Measurements from ENCODE around the gene CLEC18B.
"Not testable (repeated sequence)": the region's sequence is repeated elsewhere in the genome, so short reads cannot be mapped to it uniquely, and the experiment has no call there.

Gene CLEC18B

DNA sequence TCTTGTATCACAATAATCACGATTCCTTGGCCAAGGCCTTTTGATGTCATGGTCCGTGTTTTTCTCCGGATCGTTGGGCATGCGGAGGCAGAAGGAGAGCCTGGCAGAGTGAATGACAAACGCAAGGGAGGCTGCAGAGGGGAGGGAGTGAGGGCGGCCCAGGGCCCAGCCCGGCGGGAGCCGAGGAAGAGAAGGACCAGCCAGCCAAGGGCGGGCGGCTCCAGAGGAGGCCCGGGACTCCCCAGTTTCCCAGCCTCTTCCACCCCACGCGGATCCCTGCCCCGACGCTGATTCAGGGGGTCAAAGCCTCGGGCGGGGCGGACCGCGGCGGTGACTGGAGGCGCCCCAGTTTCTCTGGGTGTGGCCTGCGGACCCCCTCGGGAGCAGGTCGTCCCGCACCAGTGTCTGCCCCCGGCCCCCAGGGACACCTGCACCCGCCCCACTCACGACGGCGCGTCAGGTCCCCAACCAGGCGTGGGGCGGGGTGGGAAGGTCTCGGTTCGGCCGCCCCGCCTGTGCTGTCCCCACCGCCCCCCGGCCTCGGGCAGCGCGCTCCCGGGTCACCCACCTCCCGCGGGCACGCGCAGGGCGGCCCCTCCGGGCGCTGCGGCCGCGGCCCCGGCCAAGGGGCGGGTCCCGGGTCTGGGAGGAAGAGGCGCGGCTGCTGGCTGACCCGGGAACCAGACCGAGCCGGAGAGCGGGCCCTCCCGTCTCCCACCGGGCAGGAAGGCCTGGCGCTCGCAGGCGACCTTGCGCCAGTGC, 14.5 kb downstream of the CLEC18B start:
- DNase-seq: not testable (repeated sequence)

DNA sequence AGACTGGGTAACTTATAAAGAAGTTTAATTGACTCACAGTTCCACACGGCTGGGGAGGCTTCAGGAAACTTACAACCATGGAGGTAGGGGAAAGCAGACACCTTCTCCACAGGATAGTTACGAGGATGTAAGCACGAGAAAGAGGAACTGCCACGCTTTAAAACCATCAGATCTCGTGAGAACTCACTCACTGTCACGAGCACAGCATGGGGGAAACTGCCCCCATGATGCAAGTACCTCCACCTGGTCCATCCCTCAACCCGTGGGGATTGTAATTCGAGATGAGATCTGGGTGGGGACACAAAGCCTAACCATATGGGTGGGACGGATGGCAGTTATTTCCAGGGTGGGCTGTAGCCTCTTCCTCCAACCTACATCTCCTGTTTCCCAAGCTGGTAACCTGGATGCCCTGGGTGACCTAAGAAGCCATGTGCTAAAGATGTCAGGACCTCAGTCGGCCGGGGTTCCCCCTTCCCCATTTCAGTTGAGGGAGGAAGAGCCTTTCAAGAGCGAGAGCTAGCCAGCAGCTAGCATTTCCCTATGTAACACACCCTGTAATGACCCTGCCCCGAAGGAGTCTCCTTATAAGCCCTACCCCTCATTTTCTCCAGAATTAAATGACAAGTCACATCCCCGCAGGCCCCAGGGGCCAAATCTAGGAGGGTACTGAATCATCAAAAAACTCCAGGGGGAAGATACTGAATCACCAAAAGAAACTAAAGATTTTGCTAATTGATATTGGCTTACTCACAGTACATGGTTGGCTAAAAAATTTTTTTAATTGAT, 16.9 kb downstream of the CLEC18B start:
- not testable (repeated sequence) for DNase-seq

DNA sequence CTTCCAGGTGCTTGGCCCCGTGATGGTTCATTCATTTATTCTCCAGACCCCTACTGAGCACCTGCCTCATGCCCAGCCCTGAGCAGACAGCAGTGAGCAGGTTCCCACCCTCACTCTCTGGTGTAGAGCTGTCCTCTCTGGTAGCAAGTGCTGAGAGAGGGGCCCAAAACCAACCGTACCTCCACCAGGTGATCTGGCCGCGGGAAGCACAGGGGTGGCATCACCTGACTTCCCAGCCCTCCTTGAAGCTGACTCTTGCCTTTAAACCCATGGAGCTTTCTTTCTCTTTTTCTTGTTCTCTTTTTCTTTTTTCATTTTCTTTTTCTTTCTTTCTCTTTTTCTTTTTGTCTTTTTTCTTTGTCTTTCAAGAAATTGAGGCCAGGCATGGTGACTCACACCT, 21.0 kb downstream of the CLEC18B start:
- not testable (repeated sequence) for DNase-seq

DNA sequence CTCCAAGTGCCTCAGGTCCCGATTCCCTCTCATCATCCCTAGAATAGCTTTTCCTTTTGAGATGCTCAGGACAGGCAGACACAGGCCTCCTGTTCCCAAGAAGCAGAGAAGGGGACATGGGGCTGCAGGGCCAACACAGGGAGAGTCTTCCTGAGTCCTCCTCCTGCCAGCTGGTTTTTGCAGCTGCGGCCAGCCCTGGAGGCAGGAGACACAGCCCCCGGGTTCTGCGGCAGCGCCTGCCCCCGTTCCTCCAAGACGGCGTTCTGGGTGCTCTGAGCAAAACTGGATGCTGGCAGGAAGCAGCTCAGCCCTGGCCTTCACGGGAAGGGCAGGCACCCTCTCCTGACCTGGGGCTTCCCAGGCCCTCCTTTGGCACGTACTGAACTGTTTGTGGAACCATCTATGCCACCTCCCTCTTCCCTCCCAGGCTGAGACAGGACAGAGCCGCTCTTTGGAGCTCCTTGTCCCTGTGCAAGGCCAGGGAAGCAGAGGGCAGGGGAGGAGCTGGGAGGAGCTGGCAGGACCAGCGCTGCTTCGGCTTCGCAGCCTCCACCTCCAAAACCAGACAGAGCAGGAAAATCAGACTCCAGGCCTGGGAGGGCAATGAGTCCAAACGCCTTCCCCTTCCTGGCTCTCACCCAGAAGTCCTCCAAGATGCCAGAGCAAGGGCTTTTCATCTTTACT, 22.9 kb downstream of the CLEC18B start:
- not testable (repeated sequence) for DNase-seq

DNA sequence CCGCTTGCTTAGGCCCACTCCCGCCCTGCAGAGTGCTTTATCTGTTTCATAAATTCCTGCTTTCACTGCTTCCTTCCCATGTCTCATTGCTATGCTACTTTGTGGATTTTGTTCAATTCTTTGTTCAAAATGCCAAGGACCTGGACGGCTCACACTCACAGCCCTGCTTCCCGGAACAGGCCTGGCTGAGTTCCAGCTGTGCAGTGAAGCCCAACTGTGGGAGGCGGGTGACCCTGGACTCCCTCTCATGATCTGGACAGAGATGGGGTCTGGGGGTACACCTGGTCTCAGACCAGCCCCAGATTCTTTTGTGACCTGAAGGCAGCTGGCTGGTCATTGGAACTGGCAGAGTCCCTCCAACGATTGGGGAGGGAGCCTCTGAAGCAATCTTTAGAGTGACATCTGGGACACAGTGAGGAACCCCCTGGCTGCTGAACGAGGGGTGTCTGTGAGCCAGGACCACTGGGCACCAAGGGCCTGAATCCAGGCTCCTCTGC, 24.7 kb downstream of the CLEC18B start:
- not testable (repeated sequence) for DNase-seq

DNA sequence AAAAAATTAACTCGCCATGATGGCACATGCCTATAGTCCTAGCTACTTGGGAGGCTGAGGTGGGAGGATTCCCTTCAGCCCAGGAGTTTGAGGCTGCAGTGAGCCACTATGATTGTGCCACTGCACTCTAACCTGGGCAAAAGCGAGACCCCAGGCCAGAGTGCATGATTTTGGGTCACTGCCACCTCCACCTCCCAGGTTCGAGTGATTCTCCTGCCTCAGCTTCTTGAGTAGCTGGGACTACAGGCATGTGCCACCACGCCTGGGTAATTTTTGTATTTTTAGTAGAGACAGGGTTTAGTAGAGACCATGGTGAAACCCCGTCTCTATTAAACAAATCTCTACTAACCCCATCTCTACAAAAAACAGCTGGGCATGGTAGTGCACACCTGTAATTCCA, 26.7 kb downstream of the CLEC18B start:
- not testable (repeated sequence) for DNase-seq

DNA sequence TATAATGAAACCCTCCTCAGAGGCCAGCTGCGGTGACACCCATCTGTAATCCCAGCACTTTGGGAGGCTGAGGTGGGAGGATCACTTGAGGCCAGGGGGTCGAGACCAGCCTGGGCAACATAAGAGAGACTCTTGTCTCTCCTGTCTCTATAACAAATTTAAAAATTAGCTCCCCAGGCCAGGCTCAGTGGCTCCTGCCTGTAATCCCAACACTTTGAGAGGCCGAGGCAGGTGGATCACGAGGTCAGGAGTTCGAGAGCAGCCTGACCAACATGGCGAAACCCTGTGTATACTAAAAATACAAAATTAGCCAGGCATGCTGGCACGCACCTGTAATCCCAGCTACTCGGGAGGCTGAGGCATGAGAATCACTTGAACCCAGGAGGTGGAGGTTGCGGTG, 27.1 kb downstream of the CLEC18B start:
- not testable (repeated sequence) for DNase-seq

DNA sequence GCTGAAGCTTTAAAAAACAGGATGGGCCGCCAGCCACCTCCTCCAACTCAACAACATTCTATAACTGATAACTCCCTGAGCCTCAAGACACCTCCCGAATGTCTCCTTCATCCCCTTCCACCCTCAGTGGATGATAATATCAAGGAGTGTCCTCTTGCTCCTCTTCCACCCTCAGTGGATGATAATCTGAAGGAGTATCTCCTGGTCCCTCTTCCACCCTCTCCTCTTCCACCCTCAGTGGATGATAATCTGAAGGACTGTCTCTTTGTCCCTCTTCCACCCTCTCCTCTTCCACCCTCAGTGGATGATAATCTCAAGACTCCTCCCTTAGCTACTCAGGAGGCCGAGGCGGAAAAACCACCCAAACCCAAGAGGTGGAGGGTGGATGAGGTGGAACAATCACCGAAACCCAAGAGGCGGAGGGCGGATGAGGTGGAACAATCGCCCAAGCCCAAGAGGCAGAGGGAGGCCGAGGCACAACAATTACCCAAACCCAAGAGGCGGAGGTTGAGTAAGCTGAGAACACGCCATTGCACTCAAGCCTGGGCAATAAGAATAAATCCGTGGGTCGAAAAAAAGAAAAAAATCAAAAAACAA, 29.7 kb downstream of the CLEC18B start:
- DNase-seq: not testable (repeated sequence)

DNA sequence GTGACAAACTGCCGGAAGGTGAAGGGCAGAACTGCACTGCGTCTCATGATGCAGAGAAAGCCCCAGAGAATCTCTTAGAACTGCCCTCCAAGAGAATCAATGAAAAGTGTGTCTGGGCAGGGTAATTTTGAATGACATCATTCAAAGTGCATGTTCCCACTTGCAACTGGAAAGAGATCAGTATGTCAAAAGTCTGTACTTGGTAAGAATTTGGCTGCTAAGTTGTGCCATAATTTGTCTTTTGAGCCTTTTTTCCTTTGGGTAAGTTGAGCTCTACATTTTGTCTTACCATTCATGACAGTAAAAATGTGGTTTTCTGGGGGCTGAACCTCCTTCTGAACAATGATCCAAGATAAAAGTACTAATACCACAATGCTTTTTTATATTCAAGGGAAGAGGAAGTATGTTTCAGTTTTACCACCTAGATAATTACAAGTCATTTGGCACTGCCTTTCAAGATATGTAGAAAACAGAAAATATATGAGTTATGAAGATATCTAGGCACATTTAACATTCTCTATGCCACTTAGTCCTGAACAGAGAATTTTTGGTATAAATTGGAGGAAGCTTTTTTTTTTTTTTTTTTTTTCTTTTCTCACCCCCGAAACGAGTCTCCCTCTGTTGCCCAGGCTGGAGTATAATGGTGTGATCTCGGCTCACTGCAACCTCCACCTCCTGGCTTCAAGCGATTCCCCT, 38.8 kb downstream of the CLEC18B start:
- not testable (repeated sequence) for DNase-seq

DNA sequence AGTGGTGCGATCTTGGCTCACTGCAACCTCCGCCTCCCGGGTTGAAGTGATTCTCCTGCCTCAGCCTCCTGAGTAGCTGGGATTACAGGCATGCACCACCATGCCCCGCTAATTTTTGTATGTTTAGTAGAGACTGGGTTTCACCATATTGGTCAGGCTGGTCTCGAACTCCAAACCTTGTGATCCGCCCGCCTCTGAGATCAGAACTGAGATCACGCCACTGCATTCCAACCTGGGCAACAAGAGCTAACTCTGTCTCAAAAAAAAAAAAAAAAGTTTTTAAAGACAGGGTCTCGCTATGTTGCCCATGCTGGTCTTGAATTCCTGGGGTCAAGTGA, 47.5 kb downstream of the CLEC18B start:
- not testable (repeated sequence) for DNase-seq

DNA sequence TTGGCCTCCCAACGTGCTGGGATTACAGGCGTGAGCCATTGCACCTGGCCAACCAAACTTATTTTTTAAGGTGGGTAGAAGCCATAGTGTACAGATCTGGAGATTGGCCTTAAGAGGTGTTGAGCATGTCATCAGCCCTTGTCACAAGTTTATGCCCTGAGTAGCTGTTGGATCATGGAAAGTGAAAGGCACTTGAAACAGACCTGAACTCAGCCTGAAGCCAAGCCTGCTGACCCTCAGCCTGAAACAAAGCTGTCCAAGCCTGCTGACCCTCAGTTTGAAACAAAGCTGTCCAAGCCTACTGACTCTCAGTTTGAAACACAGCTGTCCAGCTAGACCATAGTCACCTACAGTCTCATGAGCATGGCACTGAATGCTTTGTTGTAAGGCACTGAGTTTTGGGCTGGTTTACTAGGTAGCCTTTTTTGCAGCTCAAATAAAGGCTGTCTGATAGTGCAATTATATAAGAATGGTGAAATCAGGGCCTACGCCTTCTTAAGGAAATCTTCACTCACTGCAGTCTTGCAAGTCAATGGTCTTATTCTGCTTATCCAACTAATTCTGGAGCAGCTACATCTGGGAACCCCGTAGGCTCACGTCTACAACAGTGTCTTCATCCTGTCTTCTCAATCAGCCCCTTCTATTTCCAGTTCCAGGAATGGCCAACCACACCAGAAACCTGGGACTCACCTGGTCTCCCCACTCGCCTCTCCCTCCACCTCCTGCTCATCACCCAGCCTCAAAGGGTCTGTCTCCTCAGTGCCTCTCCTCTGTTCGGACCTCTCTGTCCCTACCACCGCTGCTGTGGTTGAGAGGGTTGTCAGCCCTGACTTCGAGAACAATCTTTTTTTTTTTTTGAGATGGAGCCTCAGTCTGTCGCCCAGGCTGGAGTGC, 48.1 kb downstream of the CLEC18B start:
- no peak for DNase-seq

DNA sequence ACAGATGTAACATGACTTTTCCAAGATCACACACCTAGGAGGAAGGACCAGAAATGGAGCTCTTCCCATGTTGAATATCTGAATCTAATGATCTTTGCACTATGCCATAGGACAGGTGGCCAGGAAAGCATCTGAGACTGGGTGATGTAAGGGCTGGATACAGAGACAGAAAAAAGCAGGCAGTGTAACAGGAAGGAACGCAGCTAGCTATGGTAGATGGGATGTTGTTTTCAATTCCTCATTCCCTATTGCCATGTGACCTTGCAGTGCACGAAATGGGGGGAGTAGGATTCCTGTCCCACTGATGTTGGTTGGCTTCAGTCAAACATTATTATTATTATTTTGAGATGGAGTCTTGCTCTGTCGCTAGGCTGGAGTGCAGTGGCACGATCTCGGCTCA, 48.9 kb downstream of the CLEC18B start:
- no peak for DNase-seq

DNA sequence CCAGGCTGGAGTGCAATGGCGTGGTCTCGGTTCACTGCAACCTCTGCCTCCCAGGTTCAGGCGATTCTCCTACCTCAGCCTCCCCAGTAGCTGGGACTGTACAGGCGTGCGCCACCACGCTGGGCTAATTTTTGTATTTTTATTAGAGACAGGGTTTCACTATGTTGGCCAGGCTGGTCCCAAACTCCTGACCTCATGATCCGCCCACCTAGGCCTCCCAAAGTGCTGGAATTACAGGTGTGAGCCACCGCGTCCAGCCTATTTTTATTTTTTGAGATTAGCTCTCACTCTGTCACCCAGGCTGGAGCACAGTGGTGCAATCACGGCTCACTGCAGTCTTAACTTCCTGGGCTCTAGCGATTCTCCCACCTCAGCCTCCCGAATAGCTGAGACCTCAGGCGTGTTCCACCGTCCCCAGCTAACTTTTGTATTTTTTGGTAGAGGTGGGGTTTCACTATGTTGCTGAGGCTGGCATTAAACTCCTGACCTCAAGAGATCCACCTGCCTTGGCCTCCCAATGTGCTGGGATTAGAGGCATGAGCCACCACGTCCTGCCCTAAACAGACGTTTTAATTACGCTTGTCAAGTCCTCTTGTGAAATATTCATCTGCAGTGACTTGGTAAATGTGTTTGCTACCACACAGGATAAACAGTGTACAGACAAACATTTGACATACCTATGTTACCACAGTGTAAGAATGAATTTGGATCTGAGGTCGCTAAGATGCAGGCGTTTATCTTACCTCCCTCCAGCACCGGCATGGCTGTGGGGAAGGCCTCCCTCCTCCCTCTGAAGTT, 50.7 kb downstream of the CLEC18B start:
- DNase-seq: not testable (repeated sequence)

DNA sequence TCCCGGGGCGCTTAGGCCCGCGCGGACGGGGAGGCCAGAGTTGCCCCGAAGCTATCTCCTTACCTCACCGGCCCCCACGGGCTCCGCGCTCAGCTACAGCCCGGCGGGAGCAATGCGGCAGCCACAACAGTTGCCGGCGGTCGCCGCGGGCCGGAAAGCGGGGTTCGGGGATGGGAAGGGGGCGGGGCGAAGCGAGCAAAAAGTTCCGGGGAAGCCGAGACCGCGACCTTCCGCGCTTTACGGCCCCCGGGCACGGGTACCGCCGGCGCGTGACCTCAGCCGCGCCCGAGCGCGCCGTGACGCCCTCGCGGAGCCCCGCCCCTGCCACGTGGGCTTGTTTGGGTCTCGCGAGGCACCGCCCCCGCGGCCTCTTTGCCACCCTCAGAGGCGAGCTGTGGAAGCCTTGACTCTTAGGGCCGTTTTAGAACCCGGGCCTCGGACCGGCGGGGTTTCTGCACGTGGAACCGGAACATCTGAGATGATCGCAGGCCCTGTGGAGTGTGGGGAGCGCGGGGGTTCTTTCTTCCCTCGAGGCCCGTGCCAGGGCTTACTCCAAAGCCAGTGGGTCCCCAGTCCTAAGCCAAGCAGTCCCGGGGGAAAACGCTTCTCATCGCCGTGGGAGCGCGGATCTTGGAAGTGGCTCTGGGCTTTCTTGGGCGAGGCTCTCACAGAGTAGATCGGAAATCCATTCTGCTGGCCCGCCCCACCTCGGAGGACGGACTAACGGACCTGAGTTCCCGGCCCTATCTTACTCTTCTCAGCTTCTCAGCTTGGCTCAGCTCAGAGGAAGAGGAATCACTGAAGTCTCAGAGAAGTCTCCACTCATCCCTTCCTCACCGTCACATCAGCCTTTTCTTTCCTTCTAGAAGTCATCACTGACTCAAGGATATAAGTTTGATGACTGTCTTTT, 53.0 kb downstream of the CLEC18B start:
- DNase-seq: peak; percentile 96

DNA sequence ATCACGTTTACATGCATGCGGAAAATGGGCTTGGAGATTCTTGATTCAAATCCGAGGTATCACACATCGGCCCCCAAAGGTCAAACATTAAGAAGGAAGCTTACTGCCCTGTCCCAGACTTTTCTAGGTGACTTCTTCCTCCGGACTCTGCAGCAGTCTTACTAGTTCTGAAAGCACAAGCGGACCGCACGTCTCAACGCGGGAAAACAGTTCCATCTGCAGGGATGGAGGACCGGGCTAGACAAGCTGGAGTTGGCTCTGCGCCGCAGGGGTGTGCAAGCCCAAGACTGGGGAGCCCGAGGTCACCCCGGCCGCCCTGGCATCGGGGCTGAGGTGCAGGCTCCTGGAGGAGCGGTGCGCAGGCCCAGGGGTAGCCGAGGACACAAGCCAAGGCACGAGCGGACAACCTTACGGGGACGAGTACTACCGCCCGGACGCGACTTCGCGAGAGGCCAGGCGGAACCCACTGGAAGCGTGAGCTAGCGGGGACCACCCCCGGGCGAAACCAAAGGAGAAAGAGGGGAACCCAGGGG, 53.7 kb downstream of the CLEC18B start:
- DNase-seq: not testable (repeated sequence)

DNA sequence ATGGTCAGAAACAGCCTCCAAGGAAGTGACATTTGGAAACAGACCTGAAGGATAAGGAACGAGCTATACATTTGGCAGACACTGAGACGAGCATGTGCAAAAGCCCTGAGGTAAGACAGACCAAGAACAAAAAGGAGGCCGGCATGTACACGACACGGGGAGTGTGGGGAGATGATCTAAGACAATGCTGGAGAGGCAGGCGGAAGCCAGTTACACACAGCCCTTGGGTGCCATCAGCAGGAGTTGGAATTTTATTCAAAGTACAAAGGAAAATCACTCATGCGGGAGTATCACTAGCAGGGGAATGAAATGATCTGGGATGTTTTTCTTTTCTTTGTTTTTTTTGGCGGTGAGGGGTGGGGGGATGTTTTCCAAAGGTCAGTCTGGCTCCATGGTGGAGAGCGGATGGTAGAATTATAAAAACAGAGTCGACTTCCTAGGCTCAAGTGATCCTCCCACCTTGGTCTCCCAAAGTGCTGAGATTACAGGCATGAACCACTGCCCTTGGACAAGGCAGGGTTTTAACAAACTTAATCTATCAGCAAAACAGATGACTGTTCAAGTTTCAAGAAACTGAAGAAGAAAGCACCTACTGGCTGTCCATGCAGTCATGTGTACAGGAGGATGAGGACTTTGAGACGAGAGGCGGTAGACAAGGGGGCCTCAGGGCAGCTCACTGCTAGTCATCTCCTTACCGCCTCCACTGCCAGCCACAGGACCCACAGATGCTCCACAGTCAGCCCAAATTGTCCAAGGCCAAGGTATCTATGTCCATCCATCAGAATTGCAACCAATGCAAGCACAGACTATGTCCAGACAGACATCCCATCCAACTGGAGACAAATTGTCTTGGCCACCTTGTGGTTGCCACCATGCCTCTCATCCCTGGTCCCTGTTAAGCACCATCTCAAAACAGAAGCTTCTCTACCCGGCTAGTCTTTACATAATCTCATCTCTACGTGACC, 59.4 kb downstream of the CLEC18B start:
- not testable (repeated sequence) for DNase-seq
